Retina (tissue), 1 donor: ENCODE data around the gene OSBPL9.
"Not testable (repeated sequence)": the region's sequence is repeated elsewhere in the genome, so short reads cannot be mapped to it uniquely, and the experiment has no call there.

Experiments used
- DNase-seq: peaks from one replicate; pipeline ENCODE4 v3.0.0-alpha.2; 2016

Gene OSBPL9

GRCh38 chr1:51669816-51670215 lies 52.9 kb downstream of the OSBPL9 start:
- no peak for DNase-seq

DNA sequence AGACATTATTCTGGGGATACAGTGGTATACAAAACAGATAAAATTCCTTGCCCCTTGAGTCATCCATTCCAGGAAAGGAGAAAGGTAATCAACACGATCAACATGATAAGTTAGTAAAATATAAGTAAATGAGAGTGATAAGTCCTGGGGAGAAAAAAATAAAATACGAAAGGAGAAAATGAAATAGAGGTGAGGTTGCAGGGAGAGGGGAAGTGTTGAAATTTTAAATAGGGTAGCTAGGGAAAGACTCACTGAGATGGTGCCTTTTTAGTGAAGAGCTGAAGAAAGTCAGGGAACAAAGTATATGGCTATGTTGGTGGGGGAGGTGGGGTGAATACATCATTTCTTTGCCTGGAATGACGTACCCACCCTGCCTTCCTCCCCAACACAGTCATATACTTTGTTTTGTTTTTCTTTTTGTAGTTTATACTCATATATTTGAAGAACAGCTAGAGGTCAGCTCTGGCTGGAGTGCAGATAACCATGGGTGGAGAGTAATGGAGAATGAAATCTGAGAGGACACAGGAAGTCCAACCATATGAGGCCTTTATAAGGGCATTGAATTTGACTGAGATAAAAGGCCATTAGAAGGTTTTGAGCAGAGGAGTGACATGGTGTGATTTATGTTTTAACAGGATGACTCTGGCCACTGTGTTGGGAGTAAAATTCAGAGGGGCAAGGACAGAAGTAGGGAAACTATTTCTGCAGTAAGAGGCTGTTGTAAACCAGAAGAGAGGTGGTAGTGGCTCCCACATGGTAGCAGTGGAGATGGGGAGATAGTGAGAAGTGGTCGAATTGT lies 54.8 kb downstream of the OSBPL9 start:
- no peak for DNase-seq

DNA sequence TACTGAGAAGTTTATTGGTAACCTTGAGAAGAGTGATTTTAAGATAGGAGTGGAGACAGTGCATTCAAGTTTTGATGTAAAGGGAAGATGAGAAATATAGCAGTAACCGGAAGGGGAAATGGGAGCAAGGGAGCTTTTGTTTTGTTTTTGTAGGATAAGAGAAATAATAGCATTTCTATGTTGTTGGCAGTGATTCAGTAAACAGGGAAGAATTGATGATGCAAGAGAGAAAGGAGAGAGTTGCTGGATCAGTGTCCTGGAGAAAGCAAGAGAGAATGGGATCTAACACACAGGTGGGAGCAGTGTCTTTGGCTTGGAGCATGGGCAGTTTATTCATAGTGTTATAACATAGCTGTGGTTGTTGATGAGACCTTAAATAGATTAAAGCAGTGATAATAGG lies 56.4 kb downstream of the OSBPL9 start:
- no peak for DNase-seq

DNA sequence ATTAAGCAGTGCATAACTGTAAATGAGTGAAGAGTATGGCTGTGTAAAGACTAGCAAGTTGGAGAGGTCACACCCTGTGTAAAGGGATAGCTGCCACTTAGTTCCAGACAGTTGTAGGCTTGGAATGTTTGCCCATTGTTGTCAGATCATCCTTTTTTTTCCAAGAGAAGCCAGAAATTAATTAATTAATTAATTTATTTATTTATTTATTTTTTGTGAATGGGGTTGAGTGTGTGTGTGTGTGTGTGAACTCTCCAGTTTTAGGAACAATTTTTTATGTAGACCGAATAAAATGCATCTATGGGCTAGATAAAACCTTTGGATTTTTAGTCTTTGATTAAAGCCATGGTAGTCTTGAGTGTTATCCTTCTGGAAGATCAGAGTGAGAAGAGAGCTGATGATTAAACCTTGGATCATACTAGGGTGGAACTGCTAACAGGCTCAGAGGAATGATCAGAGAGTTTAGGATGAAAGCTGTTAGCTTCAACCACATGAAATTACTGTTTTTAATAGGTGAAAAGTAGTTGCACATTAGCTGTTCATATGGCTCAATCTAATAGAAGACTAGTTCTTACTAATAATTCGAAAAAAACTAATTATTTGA lies 58.4 kb downstream of the OSBPL9 start:
- DNase-seq = no peak

- DNase-seq = no peak
Measured at GRCh38 chr1:51679435-51679834, 62.5 kb downstream of the OSBPL9 start.

DNA sequence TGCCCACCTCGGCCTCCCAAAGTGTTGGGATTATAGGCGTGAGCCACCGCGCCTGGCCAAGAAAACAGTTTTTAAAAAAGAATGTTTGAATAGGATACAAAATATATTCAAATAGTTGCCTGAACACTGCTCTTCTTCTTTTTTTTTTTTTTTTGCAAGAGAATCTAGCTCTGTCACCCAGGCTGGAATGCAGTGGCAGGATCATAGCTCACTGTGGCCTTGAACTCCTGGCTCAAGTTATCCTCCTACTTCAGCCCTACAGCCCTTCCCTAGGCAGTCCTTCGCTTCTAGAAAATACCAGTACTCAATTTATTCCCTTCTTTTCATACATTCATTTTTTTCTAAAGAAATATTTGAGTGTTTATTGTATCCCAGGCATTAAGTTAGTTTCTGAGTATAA lies 67.9 kb downstream of the OSBPL9 start:
- no peak for DNase-seq

- DNase-seq = no peak
Measured at GRCh38 chr1:51686450-51686849, 69.6 kb downstream of the OSBPL9 start.

GRCh38 chr1:51689075-51689440 lies 72.2 kb downstream of the OSBPL9 start:
- no peak for DNase-seq

GRCh38 chr1:51689643-51690042 lies 72.8 kb downstream of the OSBPL9 start:
- DNase-seq = no peak

DNA sequence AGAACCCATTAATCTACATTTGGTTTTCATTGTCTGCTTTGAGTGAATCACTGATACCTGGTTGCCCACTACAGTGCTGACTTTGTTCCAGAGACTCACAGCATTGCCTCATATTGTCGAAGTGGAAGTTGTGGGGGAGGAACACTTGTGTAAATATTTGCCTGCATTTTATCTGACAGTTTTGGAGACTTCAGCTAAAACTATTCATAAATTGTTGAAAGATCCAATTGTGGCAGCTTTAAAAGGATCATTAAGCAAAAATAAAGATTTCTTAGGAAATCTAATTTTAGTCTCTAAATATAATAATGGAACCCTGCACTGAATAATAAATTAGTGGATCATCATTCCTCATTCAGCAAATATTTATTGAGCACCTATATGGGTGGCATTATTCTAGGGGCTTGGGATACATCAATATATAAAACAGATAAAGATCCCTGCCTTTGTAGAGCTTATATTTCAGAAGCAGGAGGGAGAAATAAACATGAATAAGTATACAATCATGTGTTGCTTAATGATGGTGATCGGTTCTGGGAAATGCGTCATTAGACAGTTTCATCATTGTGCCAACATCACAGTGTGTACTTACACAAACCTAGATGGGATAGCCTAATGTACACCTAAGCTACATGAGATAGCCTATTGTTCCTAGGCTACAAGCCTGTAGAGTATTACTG lies 73.5 kb downstream of the OSBPL9 start:
- no peak for DNase-seq

DNA sequence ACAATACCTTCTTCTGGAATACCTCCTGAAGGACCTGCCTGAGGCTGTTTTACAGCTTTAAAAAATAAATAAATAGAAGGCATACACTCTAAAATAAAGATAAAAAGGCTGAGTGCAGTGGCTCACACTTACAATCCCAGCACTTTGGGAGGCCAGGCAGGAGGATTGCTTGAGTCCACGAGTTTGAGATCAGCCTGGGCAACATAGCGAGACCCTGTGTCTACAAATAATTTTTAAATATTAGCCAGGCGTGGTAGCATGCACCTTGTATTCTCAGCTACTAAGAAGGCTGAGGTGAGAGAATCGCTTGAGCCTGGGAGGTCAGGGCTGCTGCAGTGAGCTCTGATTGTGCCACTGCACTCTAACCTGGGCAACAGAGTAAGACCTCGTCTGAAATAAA lies 75.0 kb downstream of the OSBPL9 start:
- DNase-seq = no peak

- DNase-seq = no peak
Measured at GRCh38 chr1:51693419-51694155, 76.7 kb downstream of the OSBPL9 start.

DNA sequence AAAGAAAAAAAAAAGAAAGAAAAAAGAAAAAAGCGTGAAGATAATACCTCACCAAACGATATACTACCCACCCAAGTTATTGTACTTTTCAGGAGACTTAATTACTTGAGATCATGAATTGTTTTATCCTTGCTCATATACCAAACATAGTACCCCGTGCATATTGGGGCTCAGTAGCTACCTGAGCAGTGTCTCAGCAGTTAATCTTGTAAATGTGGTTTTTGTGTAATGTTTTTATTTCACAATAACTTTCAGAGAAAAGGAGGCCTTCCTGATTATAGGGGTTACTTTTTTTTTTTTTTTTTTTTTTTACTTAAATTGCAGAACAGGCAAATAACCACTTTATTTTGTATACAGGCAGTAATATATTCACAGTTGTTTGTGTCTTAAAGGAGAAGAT lies 80.3 kb downstream of the OSBPL9 start:
- no peak for DNase-seq

DNA sequence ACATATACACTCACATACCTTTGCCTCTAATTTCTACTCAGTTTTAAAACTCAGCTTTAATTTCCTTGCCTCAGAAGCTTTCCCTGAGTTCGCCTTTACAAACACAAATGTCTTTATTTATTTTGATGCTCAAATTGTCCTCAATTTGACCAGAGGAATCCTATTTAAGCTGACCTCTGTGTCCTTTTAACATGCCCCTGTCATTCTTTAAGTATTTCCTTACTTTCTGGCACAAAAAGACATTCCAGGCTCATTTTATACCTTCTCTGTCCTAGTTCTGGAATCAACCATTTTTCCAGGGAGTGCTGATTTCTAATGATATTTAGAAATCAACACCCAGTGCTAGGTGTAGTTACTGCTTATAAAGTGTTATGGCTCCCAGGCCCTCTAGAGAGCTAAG lies 82.5 kb downstream of the OSBPL9 start:
- no peak for DNase-seq

DNA sequence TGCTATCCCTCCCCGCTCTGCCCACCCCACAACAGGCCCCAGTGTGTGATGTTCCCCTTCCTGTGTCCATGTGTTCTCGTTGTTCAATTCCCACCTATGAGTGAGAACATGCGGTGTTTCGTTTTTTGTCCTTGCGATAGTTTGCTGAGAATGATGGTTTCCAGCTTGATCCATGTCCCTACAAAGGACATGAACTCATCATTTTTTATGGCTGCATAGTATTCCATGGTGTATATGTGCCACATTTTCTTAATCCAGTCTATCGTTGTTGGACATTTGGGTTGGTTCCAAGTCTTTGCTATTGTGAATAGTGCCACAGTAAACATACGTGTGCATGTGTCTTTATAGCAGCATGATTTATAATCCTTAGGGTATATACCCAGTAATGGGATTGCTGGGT lies 84.9 kb downstream of the OSBPL9 start:
- not testable (repeated sequence) for DNase-seq

DNA sequence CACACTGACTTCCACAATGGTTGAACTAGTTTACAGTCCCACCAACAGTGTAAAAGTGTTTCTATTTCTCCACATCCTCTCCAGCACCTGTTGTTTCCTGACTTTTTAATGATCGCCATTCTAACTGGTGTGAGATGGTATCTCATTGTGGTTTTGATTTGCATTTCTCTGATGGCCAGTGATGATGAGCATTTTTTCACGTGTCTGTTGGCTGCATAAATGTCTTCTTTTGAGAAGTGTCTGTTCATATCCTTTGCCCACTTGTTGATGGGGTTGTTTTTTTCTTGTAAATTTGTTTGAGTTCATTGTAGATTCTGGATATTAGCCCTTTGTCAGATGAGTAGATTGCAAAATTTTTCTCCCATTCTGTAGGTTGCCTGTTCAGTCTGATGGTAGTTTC lies 85.3 kb downstream of the OSBPL9 start:
- not testable (repeated sequence) for DNase-seq

- no peak for DNase-seq
Measured at GRCh38 chr1:51705035-51705434, 88.1 kb downstream of the OSBPL9 start.

DNA sequence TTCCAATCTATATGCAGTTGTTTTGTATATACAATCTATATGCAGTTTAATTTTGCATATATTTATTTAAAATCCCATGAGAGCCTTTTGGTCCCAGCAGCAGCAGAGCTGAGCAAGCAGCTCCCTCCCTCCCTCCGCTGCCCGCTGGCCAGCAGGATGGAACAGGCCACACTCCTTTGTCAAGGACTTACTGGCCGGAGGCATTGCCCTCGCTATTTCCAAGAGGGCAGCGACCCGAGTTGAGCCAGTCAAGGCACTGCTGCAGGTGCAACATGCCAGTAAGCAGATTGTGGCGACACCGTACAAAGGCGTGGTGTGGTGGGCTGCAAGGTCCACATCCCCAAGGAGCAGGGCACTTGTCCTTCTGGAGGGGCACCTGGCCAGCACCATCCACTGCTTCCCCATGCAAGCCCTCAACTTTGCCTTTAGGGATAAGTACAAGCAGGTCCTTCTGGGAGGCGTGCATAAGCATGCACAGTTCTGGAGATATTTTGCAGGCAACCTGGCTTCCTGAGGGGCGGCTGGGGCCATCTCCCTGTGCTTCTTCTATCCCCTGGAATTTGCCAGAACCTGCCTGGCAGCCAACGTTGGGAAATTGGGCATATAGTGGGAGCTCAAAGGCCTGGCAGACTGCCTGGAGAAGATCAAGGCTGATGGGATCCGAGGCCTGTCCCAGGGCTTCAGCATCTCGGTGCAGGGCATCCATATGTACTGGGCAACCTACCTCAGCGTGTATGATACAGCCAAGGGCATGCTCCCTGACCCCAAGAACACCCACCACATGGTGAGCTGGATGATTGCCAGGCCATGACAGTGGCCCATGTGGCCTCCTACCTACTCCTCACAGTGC lies 92.2 kb downstream of the OSBPL9 start:
- DNase-seq = no peak

- no peak for DNase-seq
Measured at GRCh38 chr1:51709951-51710350, 93.1 kb downstream of the OSBPL9 start.

- no peak for DNase-seq
Measured at GRCh38 chr1:51712590-51712989, 95.7 kb downstream of the OSBPL9 start.

GRCh38 chr1:51714374-51715019 lies 97.6 kb downstream of the OSBPL9 start:
- no peak for DNase-seq

GRCh38 chr1:51715369-51715768 lies 98.5 kb downstream of the OSBPL9 start:
- no peak for DNase-seq
